HCT116 (cell line): ENCODE data around the gene SMC6. TPM values are rescaled to one million over a fixed set of nuclear protein-coding genes. Genes with fewer than 3 reads are reported as not detected.

Source experiments
- ATAC-seq: fragments of 200-7000 bp; cut with Tn5 transposase; 2 replicates; pipeline ENCODE4 v1.9.1; 2020; ENCODE audit warnings: mild to moderate bottlenecking, moderate library complexity
- BruUV-seq: library from RNA; stranded (reverse); fragments of 400-500 nt; replicated peaks from 2 replicates; lab custom pipeline; 2021; lab: Mats Ljungman, UMichigan
- CTCF ChIA-PET: fragments of 300-600 bp; sonication (Branson Sonifier 250); formaldehyde crosslinking; loops from one replicate; lab custom pipeline; 2021; ENCODE audit warnings: antibody characterized with exemption; lab: Charles Lee
- POLR2A ChIA-PET: fragments of 300-600, 350-600 bp; sonication (Branson Sonifier 250); formaldehyde crosslinking; loops from one replicate; lab custom pipeline; 2021; ENCODE audit warnings: antibody characterized with exemption; lab: Charles Lee
- RAD21 ChIA-PET, 2 experiments: fragments of 300-600 bp; sonication (Branson Sonifier 250); formaldehyde crosslinking; loops; one replicate each; lab custom pipeline; 2023; ENCODE audit warnings: low total read pairs in 2 of 2; ENCODE audit not compliant: uncharacterized antibody in 2 of 2, unreplicated experiment in 2 of 2, low non-redundant PET in 1 of 2; lab: Charles Lee
- DNase-seq: peaks from one replicate; pipeline ENCODE4 v3.0.0-alpha.2; 2010; ENCODE audit warnings: low read depth, low spot score
- H2AFZ ChIP-seq: fragments of 200-600 bp; shearing (Covaris generic), sonication (generic); 2 replicates; pipeline ENCODE4 v1.6.1; 2017; ENCODE audit warnings: low read depth, mixed run types, mixed read lengths, antibody characterized with exemption, low read length; ENCODE audit not compliant: poor library complexity, severe bottlenecking
- H3K27ac ChIP-seq: 2 replicates; pipeline ENCODE4 v1.5.1; 2012; ENCODE audit warnings: low read depth, low read length
- H3K27me3 ChIP-seq: fragments of 200-600 bp; sonication (generic); 2 replicates; pipeline ENCODE4 v1.6.1; 2016; ENCODE audit warnings: mixed run types, low read length, mixed read lengths; ENCODE audit not compliant: insufficient read depth
- H3K36me3 ChIP-seq, 2 experiments: fragments of 200-500 bp in 1 of 2; fragments of 200-600 bp in 1 of 2; sonication (Bioruptor generic) in 1 of 2; sonication (generic) in 1 of 2; 2 replicates each; pipeline versions ENCODE4 v1.5.1 to v1.6.1; 2014 to 2016; ENCODE audit warnings: low read length in 2 of 2, inconsistent platforms in 1 of 2, mixed read lengths in 1 of 2, mixed run types in 1 of 2; ENCODE audit not compliant: insufficient read depth in 2 of 2, control insufficient read depth in 1 of 2
- H3K4me1 ChIP-seq, 2 experiments: fragments of 200-600 bp in 1 of 2; sonication (generic) in 1 of 2; 2 replicates each; pipeline versions ENCODE4 v1.5.1 to v1.6.1; 2012 to 2017; ENCODE audit warnings: low read length in 2 of 2, inconsistent platforms in 1 of 2, mild to moderate bottlenecking in 1 of 2, mixed read lengths in 1 of 2, mixed run types in 1 of 2, moderate library complexity in 1 of 2; ENCODE audit not compliant: insufficient read depth in 2 of 2, control insufficient read depth in 1 of 2
- H3K4me2 ChIP-seq: fragments of 200-600 bp; sonication (generic); 2 replicates; pipeline ENCODE4 v1.6.1; 2017; ENCODE audit warnings: mixed run types, low read length, mixed read lengths
- H3K4me3 ChIP-seq, 2 experiments: fragments of 200-600 bp in 1 of 2; sonication (generic) in 1 of 2; replicated peaks in 1 of 2; 2 replicates each; pipeline ENCODE4 v1.5.1; 2011 to 2016; ENCODE audit warnings: low read length in 2 of 2, control low read depth in 1 of 2, low read depth in 1 of 2, mild to moderate bottlenecking in 1 of 2, mixed read lengths in 1 of 2, mixed run types in 1 of 2
- H3K79me2 ChIP-seq: fragments of 200-600 bp; sonication (generic); 2 replicates; pipeline ENCODE4 v1.6.1; 2017; ENCODE audit warnings: mild to moderate bottlenecking, mixed run types, low read length, moderate library complexity, mixed read lengths; ENCODE audit not compliant: insufficient read depth
- H3K9ac ChIP-seq: fragments of 200-600 bp; sonication (generic); 2 replicates; pipeline ENCODE4 v1.6.1; 2016; ENCODE audit warnings: low read length, mixed read lengths
- H3K9me2 ChIP-seq: fragments of 200-600 bp; sonication (generic), shearing (Covaris generic); 2 replicates; pipeline ENCODE4 v1.6.1; 2017; ENCODE audit warnings: mixed run types, mild to moderate bottlenecking, moderate library complexity; ENCODE audit not compliant: insufficient read depth
- H3K9me3 ChIP-seq, 2 experiments: fragments of 200-500 bp in 1 of 2; fragments of 200-600 bp in 1 of 2; sonication (Bioruptor generic) in 1 of 2; sonication (generic) in 1 of 2; 2 replicates each; pipeline ENCODE4 v1.6.1; 2014 to 2017; ENCODE audit warnings: low read length in 2 of 2, mixed read lengths in 2 of 2, inconsistent platforms in 1 of 2, low read depth in 1 of 2, mild to moderate bottlenecking in 1 of 2, mixed run types in 1 of 2, moderate library complexity in 1 of 2; ENCODE audit not compliant: control insufficient read depth in 1 of 2, insufficient read depth in 1 of 2
- H4K20me1 ChIP-seq: fragments of 200-600 bp; sonication (generic), shearing (Covaris generic); 2 replicates; pipeline ENCODE4 v1.6.1; 2017; ENCODE audit warnings: mixed run types, mild to moderate bottlenecking, moderate library complexity; ENCODE audit not compliant: insufficient read depth
- CBX3 ChIP-seq: IDR thresholded peaks from 2 replicates; pipeline ENCODE4 v1.6.1; 2012; ENCODE audit warnings: low read depth
- CTCF ChIP-seq, 3 experiments: fragments of 200-600 bp in 1 of 3; sonication (generic) in 1 of 3; IDR thresholded peaks in 2 of 3; conservative IDR thresholded peaks in 1 of 3; 2 replicates each; pipeline ENCODE4 v1.5.1; 2012 to 2017; ENCODE audit warnings: low read depth in 2 of 3, low read length in 2 of 3, antibody characterized with exemption in 1 of 3, borderline replicate concordance in 1 of 3, control low read depth in 1 of 3, mild to moderate bottlenecking in 1 of 3, mixed read lengths in 1 of 3, mixed run types in 1 of 3, moderate library complexity in 1 of 3; ENCODE audit not compliant: insufficient read depth in 1 of 3
- EGR1 ChIP-seq: IDR thresholded peaks from 2 replicates; pipeline ENCODE4 v1.6.1; 2012; ENCODE audit warnings: low read depth
- JUND ChIP-seq: IDR thresholded peaks from 2 replicates; pipeline ENCODE4 v1.6.1; 2012
- RAD21 ChIP-seq: IDR thresholded peaks from 2 replicates; pipeline ENCODE4 v1.6.1; 2012; ENCODE audit warnings: low read depth, mild to moderate bottlenecking
- SP1 ChIP-seq: IDR thresholded peaks from 2 replicates; pipeline ENCODE4 v1.6.1; 2012; ENCODE audit warnings: low read depth
- ZBTB33 ChIP-seq: IDR thresholded peaks from 2 replicates; pipeline ENCODE4 v1.6.1; 2011; ENCODE audit warnings: mild to moderate bottlenecking, low read length, moderate library complexity; ENCODE audit not compliant: insufficient replicate concordance; ENCODE audit errors: extremely low read depth
- ZFX ChIP-seq: fragments of 450-650 bp; IDR thresholded peaks from 2 replicates; pipeline ENCODE4 v1.6.1; 2017
- ZNF274 ChIP-seq: fragments of 200-500 bp; sonication (Bioruptor generic); IDR thresholded peaks from 2 replicates; pipeline ENCODE4 v1.6.1; 2014; ENCODE audit warnings: mild to moderate bottlenecking, low read depth, low read length, inconsistent platforms
- intact Hi-C: fragments of 100-400 bp; cut with micrococcal nuclease; formaldehyde crosslinking; loops from 2 replicates; pipeline ENCODE4 v1.10.0; 2022
- total RNA-seq: library from RNA; stranded (reverse); gene quantifications from one replicate; pipeline ENCODE4 v1.2.1, GENCODE V29; 2021; ENCODE audit not compliant: unreplicated experiment

The SMC6 gene
- total RNA-seq, 1 experiment from 2014 or later, result 26.4 TPM

DNA sequence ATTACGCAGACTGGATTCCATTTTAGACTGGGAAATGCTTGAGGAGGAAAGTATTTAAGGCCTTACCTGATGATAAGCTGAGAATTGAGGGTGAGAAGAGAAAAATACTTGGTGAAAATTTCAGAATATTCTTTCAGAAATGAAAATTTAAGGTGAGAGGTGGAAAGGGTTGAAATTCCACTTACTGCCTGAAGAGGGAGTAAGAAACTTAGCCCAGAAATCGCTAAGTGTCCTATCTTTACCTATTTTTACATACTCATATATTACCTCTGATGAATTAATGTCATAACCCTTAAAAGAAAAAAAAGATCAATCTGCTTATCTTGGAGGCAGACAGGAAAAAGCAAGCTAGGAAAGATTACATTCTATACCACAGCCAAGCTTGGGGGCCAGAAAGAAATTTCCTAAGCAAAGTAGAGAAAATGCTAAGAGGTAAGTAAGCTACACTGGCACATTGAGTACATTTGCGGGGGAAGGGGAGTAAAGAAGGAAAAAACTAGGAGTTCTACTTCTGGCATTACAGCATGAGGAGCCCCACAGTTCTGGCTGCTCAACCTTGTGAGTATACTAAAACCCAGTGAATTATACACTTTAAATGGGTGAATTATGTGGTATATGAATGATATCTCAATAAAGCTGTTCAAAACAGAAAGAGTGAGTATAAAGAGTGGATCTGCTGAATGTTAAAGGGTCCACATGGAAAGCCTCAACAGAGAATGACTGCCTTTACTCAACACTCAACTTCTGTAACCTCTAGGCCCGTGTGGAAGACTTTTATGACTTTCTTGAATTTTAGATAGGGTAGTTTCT lies 33.8 kb downstream of the SMC6 start:
- Histone ChIP-seq H3K4me1 (no peaks in the 10 kb centered on the region), H4K20me1 (no peaks in the 10 kb centered on the region; the same call in 1 of the 2 replicates), H2AFZ (no peak overlapping the region), H3K36me3 (peaks cover 18 to 28% of the 10 kb centered on the region in 2 experiments; a peak in 3 of 4 replicates), H3K4me2 (no peak overlapping the region), H3K9me2 (no peaks in the 10 kb centered on the region), H3K9me3 (no peaks in the 10 kb centered on the region), H3K27me3 (no peaks in the 10 kb centered on the region), H3K79me2 (no peaks in the 10 kb centered on the region), H3K27ac (no peak overlapping the region), H3K9ac (no peak overlapping the region), H3K4me3 (no peak overlapping the region)
- TF ChIP-seq RAD21 (peak; percentile 61), ZFX (no peak), CTCF (IDR thresholded peaks at IDR 0.05 in 2 of 3, conservative IDR thresholded peaks at IDR 0.05 in 1 of 3; ENCODE audit: borderline replicate concordance in 1 of 3, insufficient read depth in 1 of 3, low read depth in 2 of 3, low read length in 2 of 3) (peak; percentile 38 to 74 (median 70); a peak in 5 of 6 replicates)
- CTCF ChIA-PET, result interaction anchor here (0.9 to 1.0 kb wide), 2 partner anchors 11 to 14 kb away, joined by 4 to 6 read pairs; no protein-coding TSS in a partner anchor
- DNase-seq (peak; percentile 3), ATAC-seq (no peak)
- intact Hi-C loops, result loop anchor here (5.0 to 10.0 kb wide), 2 partner anchors 458 to 655 kb away; no protein-coding TSS in a partner anchor
- RAD21 ChIA-PET, result no interaction called here
- no TSS peak for BruUV-seq
- POLR2A ChIA-PET, result no interaction called here

DNA sequence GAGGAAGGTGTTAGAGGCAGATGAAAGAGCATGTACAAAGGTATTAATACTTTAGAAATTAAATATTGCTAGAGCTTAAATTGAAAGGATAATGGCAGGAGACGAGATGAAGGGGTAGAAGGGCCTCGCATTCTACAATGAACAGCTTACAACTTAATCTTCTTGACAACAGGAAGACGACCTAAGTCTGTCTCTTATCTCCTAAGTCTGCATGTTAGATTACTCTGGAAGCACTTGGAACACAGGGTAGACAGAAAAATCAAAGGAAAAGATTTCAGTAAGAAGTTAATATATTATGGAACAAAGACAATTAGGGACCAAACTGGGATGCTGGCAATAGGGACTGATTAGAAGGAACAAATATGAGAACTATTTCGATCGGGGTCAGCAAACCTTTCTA lies 34.9 kb downstream of the SMC6 start:
- peaks cover 16 to 22% of the 10 kb centered on the region in 2 experiments; a peak in 3 of 4 replicates for H3K36me3 ChIP-seq
- ATAC-seq, result no peak
- intact Hi-C loops, result loop anchor here (5.0 to 10.0 kb wide), 2 partner anchors 459 to 656 kb away; no protein-coding TSS in a partner anchor
- no peak for TF ChIP-seq ZNF274
- no peak for TF ChIP-seq EGR1
- no peak for TF ChIP-seq ZBTB33
- no peak for TF ChIP-seq JUND
- TF ChIP-seq SP1, result no peak
- no peak for TF ChIP-seq CTCF (IDR thresholded peaks at IDR 0.05 in 2 of 3, conservative IDR thresholded peaks at IDR 0.05 in 1 of 3; ENCODE audit: borderline replicate concordance in 1 of 3, insufficient read depth in 1 of 3, low read depth in 2 of 3, low read length in 2 of 3)
- TF ChIP-seq CBX3, result no peak
- POLR2A ChIA-PET, result no interaction called here
- H3K9me3 ChIP-seq, result no peaks in the 10 kb centered on the region
- CTCF ChIA-PET, result no interaction called here
- H3K9me2 ChIP-seq, result no peaks in the 10 kb centered on the region
- RAD21 ChIA-PET, result no interaction called here
- no peaks in the 10 kb centered on the region for H3K4me1 ChIP-seq
- H3K27ac ChIP-seq, result no peak overlapping the region
- DNase-seq, result no peak
- no peak overlapping the region for H3K4me2 ChIP-seq
- no peak overlapping the region for H2AFZ ChIP-seq
- H3K27me3 ChIP-seq, result no peaks in the 10 kb centered on the region
- no peak overlapping the region for H3K4me3 ChIP-seq
- no TSS peak for BruUV-seq
- no peaks in the 10 kb centered on the region; the same call in 1 of the 2 replicates for H4K20me1 ChIP-seq
- H3K9ac ChIP-seq, result no peak overlapping the region
- H3K79me2 ChIP-seq, result no peaks in the 10 kb centered on the region
